OCI-LY7 (cell line): ENCODE results near the gene PKN1. TPM values are rescaled to one million over a fixed set of nuclear protein-coding genes. Genes with fewer than 3 reads are reported as not detected.
A peak's percentile ranks its signal among the peaks of the same experiment; 100 is the strongest.

ENCODE experiments used
- BruUV-seq: library from RNA; stranded (reverse); fragments of 400-500 nt; replicated peaks from 2 replicates; lab custom pipeline; 2021; lab: Mats Ljungman, UMichigan
- CTCF ChIA-PET: fragments of 300-600 bp; sonication (Branson Sonifier 250); formaldehyde crosslinking; loops from one replicate; lab custom pipeline; 2022; ENCODE audit warnings: antibody characterized with exemption; ENCODE audit not compliant: unreplicated experiment; lab: Charles Lee
- POLR2A ChIA-PET: fragments of 300-600 bp; sonication (Branson Sonifier 250); formaldehyde crosslinking; loops from one replicate; lab custom pipeline; 2022; ENCODE audit warnings: antibody characterized with exemption; lab: Charles Lee
- DNase-seq: peaks from one replicate; pipeline ENCODE4 v3.0.0-alpha.2; 2015; ENCODE audit warnings: low spot score
- H2AFZ ChIP-seq: fragments of 200-600 bp; sonication (generic), shearing (Covaris generic); 2 replicates; pipeline ENCODE4 v1.6.1; 2014; ENCODE audit warnings: mild to moderate bottlenecking, antibody characterized with exemption, low read length, moderate library complexity
- H3K27ac ChIP-seq: fragments of 200-600 bp; sonication (generic); 2 replicates; pipeline ENCODE4 v1.5.1; 2014; ENCODE audit warnings: mixed run types, low read depth, mild to moderate bottlenecking, moderate library complexity, low read length, inconsistent platforms; ENCODE audit not compliant: poor library complexity, severe bottlenecking
- H3K36me3 ChIP-seq: fragments of 200-600 bp; sonication (generic); 2 replicates; pipeline ENCODE4 v1.6.1; 2014; ENCODE audit warnings: mild to moderate bottlenecking, antibody characterized with exemption, low read length, moderate library complexity, mixed read lengths; ENCODE audit not compliant: insufficient read depth
- H3K4me1 ChIP-seq: fragments of 200-600 bp; sonication (generic); 2 replicates; pipeline ENCODE4 v1.5.1; 2014; ENCODE audit warnings: mild to moderate bottlenecking, low read length; ENCODE audit not compliant: insufficient read depth, poor library complexity, severe bottlenecking
- H3K4me2 ChIP-seq: fragments of 200-600 bp; sonication (generic); 2 replicates; pipeline ENCODE4 v1.6.1; 2014; ENCODE audit warnings: mild to moderate bottlenecking, low read length
- H3K4me3 ChIP-seq: fragments of 200-600 bp; sonication (generic); 2 replicates; pipeline ENCODE4 v1.5.1; 2014; ENCODE audit warnings: mild to moderate bottlenecking, low read depth, low read length; ENCODE audit not compliant: poor library complexity, severe bottlenecking
- H3K79me2 ChIP-seq: fragments of 200-600 bp; sonication (generic); 2 replicates; pipeline ENCODE4 v1.6.1; 2016; ENCODE audit warnings: low read depth, mild to moderate bottlenecking, low read length, moderate library complexity, mixed read lengths; ENCODE audit not compliant: insufficient read depth
- H3K9me2 ChIP-seq: fragments of 200-600 bp; sonication (generic); 2 replicates; pipeline ENCODE4 v1.6.1; 2016; ENCODE audit warnings: mild to moderate bottlenecking, low read length, mixed read lengths; ENCODE audit not compliant: insufficient read depth
- H3K9me3 ChIP-seq: fragments of 200-600 bp; sonication (generic); 2 replicates; pipeline ENCODE4 v1.6.1; 2014; ENCODE audit warnings: mild to moderate bottlenecking, mixed run types, low read length, mixed read lengths
- H4K20me1 ChIP-seq: fragments of 200-600 bp; sonication (generic); 2 replicates; pipeline ENCODE4 v1.6.1; 2014; ENCODE audit warnings: mild to moderate bottlenecking, antibody characterized with exemption, low read length, moderate library complexity, mixed read lengths; ENCODE audit not compliant: insufficient read depth
- EZH2phosphoT487 ChIP-seq: fragments of 200-600 bp; sonication (generic); IDR thresholded peaks from 2 replicates; pipeline ENCODE4 v1.6.1; 2018; ENCODE audit warnings: low read depth, borderline replicate concordance, mild to moderate bottlenecking, mixed run types, antibody characterized with exemption, low read length, moderate library complexity, mixed read lengths
- intact Hi-C: fragments of 100-400 bp; cut with micrococcal nuclease; formaldehyde crosslinking; loops from one replicate; pipeline ENCODE4 v1.10.0; 2022; ENCODE audit not compliant: unreplicated experiment
- total RNA-seq, 2 experiments: library from RNA; depleted of rRNA in 1 of 2; stranded (reverse); fragments of >200 nt in 1 of 2; shearing (Covaris generic) in 1 of 2; gene quantifications; 2 replicates each; pipeline ENCODE4 v1.2.3, GENCODE V29; 2014 to 2022
- TF ChIP-seq, protein P1 (sequence below): fragments of 200-600 bp; sonication (generic); conservative IDR thresholded peaks from 2 replicates; pipeline ENCODE4 v1.5.1; 2014; ENCODE audit warnings: mild to moderate bottlenecking, antibody characterized with exemption, low read length, moderate library complexity, mixed read lengths

PKN1 gene
- total RNA-seq, 2 experiments from 2014 or later: 117 to 233 TPM

DNA sequence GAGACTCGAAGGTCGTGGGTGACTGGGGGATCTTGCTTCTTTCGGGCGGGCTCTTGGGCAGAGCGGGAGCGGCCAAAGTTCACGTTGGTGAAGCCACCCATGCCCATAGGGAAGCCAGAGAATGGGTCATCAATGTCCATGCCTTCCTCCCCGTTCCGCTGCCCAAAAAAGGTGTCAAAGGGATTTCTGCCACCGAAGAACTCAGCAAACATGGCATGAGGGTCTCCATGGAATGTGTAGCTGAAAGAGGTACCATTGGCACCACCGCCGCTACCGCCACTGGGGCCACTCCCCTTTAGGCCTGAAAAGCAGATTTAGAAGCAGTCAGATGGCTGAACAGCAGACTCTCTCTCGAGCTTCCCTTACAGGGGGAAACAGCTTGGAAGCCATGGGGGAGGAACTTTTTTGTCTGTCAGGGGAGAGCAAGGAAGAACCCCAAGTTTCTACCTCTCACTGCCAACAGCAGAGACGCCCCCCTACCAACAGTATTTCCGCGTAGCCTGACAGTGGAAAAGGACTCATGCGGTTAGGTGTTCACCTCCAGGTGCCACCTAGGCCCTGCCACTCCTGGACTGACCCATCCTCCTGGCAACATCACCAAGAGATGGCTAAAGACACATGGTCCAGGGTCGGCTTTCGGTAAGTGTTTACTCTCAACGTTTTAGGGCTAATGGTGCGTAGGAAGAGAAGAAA lies 83.8 kb downstream of the PKN1 start:
- H3K9me2 ChIP-seq: no peaks in the 10 kb centered on the region
- intact Hi-C loops: loop anchor here (5.0 kb wide), 1 partner anchor 40 kb away; no protein-coding TSS in a partner anchor
- peak; percentile 26 for DNase-seq
- H2AFZ ChIP-seq: no peak overlapping the region
- H3K4me1 ChIP-seq: peaks cover 45% of the 10 kb centered on the region
- POLR2A ChIA-PET: interaction anchor here (1.6 kb wide), 1 partner anchor 13 kb away, joined by 5 read pairs; no protein-coding TSS in a partner anchor
- no TSS peak for BruUV-seq
- peaks cover 35% of the 10 kb centered on the region for H3K79me2 ChIP-seq
- H3K27ac ChIP-seq: peak overlapping the region; percentile 69
- peaks cover 50% of the 10 kb centered on the region for H3K36me3 ChIP-seq
- H3K4me3 ChIP-seq: peak overlapping the region; percentile 93
- TF ChIP-seq, protein P1, sequence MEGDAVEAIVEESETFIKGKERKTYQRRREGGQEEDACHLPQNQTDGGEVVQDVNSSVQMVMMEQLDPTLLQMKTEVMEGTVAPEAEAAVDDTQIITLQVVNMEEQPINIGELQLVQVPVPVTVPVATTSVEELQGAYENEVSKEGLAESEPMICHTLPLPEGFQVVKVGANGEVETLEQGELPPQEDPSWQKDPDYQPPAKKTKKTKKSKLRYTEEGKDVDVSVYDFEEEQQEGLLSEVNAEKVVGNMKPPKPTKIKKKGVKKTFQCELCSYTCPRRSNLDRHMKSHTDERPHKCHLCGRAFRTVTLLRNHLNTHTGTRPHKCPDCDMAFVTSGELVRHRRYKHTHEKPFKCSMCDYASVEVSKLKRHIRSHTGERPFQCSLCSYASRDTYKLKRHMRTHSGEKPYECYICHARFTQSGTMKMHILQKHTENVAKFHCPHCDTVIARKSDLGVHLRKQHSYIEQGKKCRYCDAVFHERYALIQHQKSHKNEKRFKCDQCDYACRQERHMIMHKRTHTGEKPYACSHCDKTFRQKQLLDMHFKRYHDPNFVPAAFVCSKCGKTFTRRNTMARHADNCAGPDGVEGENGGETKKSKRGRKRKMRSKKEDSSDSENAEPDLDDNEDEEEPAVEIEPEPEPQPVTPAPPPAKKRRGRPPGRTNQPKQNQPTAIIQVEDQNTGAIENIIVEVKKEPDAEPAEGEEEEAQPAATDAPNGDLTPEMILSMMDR: no peak
- CTCF ChIA-PET: no interaction called here
- H3K9me3 ChIP-seq: no peaks in the 10 kb centered on the region
- peak overlapping the region; percentile 99 for H3K4me2 ChIP-seq
- peaks cover 17% of the 10 kb centered on the region for H4K20me1 ChIP-seq

GRCh38 chr19:14517446-14517839 lies 84.3 kb downstream of the PKN1 start:
- ChIA-PET POLR2A (interaction anchor here (1.3 to 1.6 kb wide), 3 partner anchors 10 to 22 kb away, joined by 3 to 5 read pairs (median 3); no protein-coding TSS in a partner anchor), CTCF (interaction anchor here (0.8 kb wide), 1 partner anchor 46 kb away, joined by 3 read pairs; no protein-coding TSS in a partner anchor)
- H3K27ac ChIP-seq: peak overlapping the region; percentile 69
- peaks cover 50% of the 10 kb centered on the region for H3K4me1 ChIP-seq
- H3K79me2 ChIP-seq: peaks cover 35% of the 10 kb centered on the region
- peak overlapping the region; percentile 93 for H3K4me3 ChIP-seq
- peak overlapping the region; percentile 99 for H3K4me2 ChIP-seq
- H3K9me3 ChIP-seq: no peaks in the 10 kb centered on the region
- H2AFZ ChIP-seq: no peak overlapping the region
- no peak for TF ChIP-seq EZH2phosphoT487
- TF ChIP-seq, protein P1: no peak
- intact Hi-C loops: loop anchor here (5.0 kb wide), 1 partner anchor 40 kb away; no protein-coding TSS in a partner anchor
- DNase-seq: no peak
- H4K20me1 ChIP-seq: peaks cover 17% of the 10 kb centered on the region
- peaks cover 50% of the 10 kb centered on the region for H3K36me3 ChIP-seq
- no TSS peak for BruUV-seq
- H3K9me2 ChIP-seq: no peaks in the 10 kb centered on the region
